Measurements from ENCODE around the gene RDH14. TPM values are rescaled to one million over a fixed set of nuclear protein-coding genes. Genes with fewer than 3 reads are reported as not detected.
A peak's percentile ranks its signal among the peaks of the same experiment; 100 is the strongest.

Gene RDH14
- total RNA-seq, 1 experiment from 2014 or later = 22.4 TPM

- no peak overlapping the region for H3K27ac Mint-ChIP-seq
- no peaks in the 10 kb centered on the region for H3K36me3 Mint-ChIP-seq
- DNase-seq (ENCODE audit: low spot score) = no peak
- H3K27me3 Mint-ChIP-seq (ENCODE audit: low read depth) = no peaks in the 10 kb centered on the region; the same call in 1 of the 2 replicates
- peaks cover 4% of the 10 kb centered on the region for H3K4me1 Mint-ChIP-seq
- H3K4me3 Mint-ChIP-seq = no peak overlapping the region
- no peak for TF ChIP-seq AFF4 (CRISPR knock-in tag; IDR thresholded peaks at IDR 0.05; ENCODE audit: borderline replicate concordance)
- H3K9me3 Mint-ChIP-seq = no peaks in the 10 kb centered on the region
- peak; percentile 65 for ATAC-seq
- ChIA-PET CTCF (interaction anchor here (1.1 to 1.7 kb wide), 2 partner anchors 164 to 216 kb away, joined by 3 to 5 read pairs; no protein-coding TSS in a partner anchor), POLR2A (interaction anchor here (0.6 kb wide), 1 partner anchor 276 kb away, joined by 3 read pairs; no protein-coding TSS in a partner anchor)
These were observed 34.0 kb downstream of the RDH14 start for GRCh38 chr2:18526429-18526828.

- POLR2A ChIA-PET = no interaction called here
- CTCF ChIA-PET = interaction anchor here (1.1 to 1.7 kb wide), 2 partner anchors 164 to 216 kb away, joined by 3 to 5 read pairs; no protein-coding TSS in a partner anchor
- no peaks in the 10 kb centered on the region for H3K36me3 Mint-ChIP-seq
- H3K4me3 Mint-ChIP-seq = no peak overlapping the region
- no peaks in the 10 kb centered on the region; the same call in 1 of the 2 replicates for H3K27me3 Mint-ChIP-seq (ENCODE audit: low read depth)
- no peak for ATAC-seq
- no peak overlapping the region for H3K27ac Mint-ChIP-seq
- H3K4me1 Mint-ChIP-seq = peaks cover 5% of the 10 kb centered on the region
- H3K9me3 Mint-ChIP-seq = no peaks in the 10 kb centered on the region
- TF ChIP-seq JUN (CRISPR knock-in tag; IDR thresholded peaks at IDR 0.05) (no peak), CREB1 (CRISPR knock-in tag; IDR thresholded peaks at IDR 0.05) (no peak)
- DNase-seq (ENCODE audit: low spot score) = no peak
These were observed 34.6 kb downstream of the RDH14 start for GRCh38 chr2:18525852-18526251.

- ChIA-PET CTCF (interaction anchor here (1.1 to 1.7 kb wide), 2 partner anchors 165 to 217 kb away, joined by 3 to 5 read pairs; no protein-coding TSS in a partner anchor), POLR2A (no interaction called here)
- Mint-ChIP-seq H3K4me1 (peaks cover 7% of the 10 kb centered on the region), H3K36me3 (no peaks in the 10 kb centered on the region), H3K9me3 (no peaks in the 10 kb centered on the region), H3K4me3 (no peak overlapping the region), H3K27ac (no peak overlapping the region), H3K27me3 (ENCODE audit: low read depth) (no peaks in the 10 kb centered on the region; the same call in 1 of the 2 replicates)
- DNase-seq (ENCODE audit: low spot score) (no peak), ATAC-seq (no peak)
- TF ChIP-seq E2F5 (CRISPR knock-in tag; IDR thresholded peaks at IDR 0.05) (no peak), ZNF425 (CRISPR knock-in tag; conservative IDR thresholded peaks at IDR 0.05) (no peak), ERG (CRISPR knock-in tag; IDR thresholded peaks at IDR 0.05) (no peak), OVOL2 (CRISPR knock-in tag; IDR thresholded peaks at IDR 0.05; ENCODE audit: borderline replicate concordance) (no peak), ZNF532 (CRISPR knock-in tag; IDR thresholded peaks at IDR 0.05; ENCODE audit: borderline replicate concordance) (no peak), ELF4 (CRISPR knock-in tag; IDR thresholded peaks at IDR 0.05; ENCODE audit: low read depth) (no peak)
These were observed 35.2 kb downstream of the RDH14 start for GRCh38 chr2:18525236-18525635.

Measured in WTC11 (cell line).